Measurements from ENCODE around the gene HDGF.
"Not testable (repeated sequence)": the region's sequence is repeated elsewhere in the genome, so short reads cannot be mapped to it uniquely, and the experiment has no call there.

HDGF gene

DNA sequence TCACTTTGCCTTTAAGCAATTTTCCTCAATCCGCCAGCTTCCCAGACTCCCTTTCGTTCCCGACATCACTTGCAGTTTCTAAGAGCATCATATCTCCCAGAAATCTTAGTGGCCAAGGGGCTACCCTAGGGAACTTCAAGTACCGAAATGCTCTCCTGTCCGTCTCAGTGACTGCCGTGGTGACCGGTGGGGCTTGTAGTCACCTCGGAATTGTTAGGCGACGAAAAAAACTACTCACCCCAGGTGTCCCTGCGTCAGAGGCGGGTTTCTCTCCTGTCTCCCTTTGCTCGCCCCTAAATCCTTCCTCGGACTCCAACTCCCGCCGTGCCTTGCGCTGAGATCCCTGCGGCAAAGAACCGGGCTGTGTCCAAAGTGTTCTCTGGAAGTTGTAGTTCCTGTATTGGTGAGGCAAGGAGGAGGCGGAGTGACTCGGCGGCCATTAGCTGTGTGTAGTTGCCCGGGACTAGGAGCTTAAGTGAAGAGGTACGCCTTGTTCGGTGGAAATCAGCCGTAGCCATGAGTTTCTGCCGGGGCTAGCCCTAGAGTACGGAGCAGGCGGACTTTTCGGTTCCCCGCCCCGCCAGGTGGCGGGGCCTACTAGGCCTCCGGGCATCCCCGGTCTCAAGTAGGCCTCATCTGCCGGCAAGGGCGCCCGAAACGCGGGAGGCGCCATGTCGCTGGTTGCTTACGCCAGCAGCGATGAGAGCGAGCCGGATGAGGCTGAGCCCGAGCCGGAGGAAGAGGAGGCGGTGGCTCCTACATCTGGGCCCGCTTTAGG is 15.8 kb upstream of the HDGF start, which contains the start of gene PRCC:
Gene PRCC, plus strand, starts transcription at position 435 of the 778 bp plus-strand sequence. Its CDS starts 237 bp downstream, at position 672.
- peak; percentile 100 for DNase-seq (ENCODE audit: low read depth in 2 of 2)

GRCh38 chr1:156766298-156767100 is 15.0 kb upstream of the HDGF start:
- DNase-seq (ENCODE audit: low read depth in 2 of 2), result no peak

- DNase-seq (ENCODE audit: low read depth in 2 of 2), result no peak
Observed at GRCh38 chr1:156765666-156766065, 14.2 kb upstream of the HDGF start.

DNA sequence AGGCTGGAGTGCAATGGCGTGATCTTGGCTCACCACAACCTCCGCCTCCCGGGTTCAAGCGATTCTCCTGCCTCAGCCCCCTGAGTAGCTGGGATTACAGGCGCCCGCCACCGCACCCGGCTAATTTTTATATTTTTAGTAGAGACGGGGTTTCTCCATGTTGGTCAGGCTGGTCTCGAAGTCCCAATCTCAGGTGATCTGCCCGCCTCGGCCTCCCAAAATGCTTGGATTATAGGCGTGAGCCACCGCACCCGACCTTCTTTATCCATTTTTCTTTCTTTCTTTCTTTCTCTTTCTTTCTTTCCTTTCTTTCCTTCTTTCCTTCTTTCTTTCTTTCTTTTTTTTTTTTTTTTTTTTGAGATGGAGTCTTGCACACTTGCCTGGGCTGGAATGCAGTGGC is 13.7 kb upstream of the HDGF start:
- DNase-seq (ENCODE audit: low read depth in 2 of 2), result not testable (repeated sequence)

DNA sequence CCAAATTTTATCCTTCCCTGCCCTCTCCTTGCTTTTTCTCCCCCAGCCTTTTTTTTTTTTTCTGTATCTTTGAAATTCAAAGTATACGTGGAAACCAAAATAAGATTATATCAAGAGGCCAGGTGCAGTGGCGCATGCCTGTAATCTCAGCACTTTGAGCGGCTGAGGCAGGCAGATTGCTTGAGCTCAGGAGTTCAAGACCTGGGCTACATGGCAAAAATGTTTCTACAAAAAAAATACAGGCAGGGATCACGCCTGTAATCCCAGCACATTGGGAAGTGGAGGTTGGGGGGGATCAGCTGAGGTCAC is 9.3 kb upstream of the HDGF start:
- no peak for DNase-seq (ENCODE audit: low read depth in 2 of 2)

GRCh38 chr1:156760092-156760795 is 8.8 kb upstream of the HDGF start:
- DNase-seq (ENCODE audit: low read depth in 2 of 2), result no peak

DNA sequence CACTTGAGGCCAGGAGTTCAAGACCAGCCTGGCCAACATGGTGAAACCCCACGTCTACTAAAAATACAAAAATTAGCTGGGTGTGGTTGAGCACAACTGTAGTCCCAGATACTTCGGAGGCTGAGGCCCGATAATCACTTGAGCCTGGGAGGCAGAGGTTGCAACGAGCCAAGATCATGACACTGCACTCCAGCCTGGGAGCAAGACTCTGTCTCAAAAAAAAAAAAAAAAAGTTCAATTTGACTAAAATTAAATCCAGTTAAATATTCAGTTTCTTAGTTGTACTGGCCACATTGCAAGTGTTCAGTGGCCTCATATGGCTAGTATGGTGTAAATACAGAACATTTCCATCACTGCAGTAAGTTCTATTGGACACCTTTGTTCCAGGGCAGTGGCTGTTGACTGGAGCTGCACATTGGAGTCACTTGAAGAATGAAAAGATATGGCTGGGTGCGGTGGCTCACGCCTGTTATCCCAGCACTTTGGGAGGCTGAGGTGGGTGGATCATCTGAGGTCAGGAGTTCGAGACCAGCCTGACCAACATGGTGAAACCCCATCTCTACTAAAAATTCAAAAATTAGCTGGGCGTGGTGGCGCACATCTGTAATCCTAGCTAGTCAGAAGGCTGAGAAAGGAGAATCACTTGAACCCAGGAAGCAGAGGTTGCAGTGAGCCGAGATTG is 6.2 kb upstream of the HDGF start:
- not testable (repeated sequence) for DNase-seq (ENCODE audit: low read depth in 2 of 2)

DNA sequence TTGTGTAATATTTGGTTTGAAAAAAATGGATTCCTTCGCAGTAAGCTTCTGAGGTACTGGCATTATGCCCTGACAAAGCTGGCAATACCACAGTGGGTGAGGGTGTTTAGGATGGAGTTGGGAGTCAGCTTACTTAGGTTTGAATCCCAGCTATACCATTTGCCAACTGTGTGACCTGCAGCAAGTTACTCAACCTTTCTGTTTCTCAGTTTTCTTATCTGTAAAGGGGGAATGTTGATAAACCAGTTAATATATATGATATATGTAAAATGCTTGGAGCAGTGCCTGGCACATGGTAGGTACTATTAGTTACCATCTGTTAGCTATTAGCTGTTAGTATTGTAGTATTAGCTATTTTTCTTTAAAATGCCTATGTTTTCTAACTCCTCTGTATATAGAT is 4.9 kb upstream of the HDGF start:
- no peak for DNase-seq (ENCODE audit: low read depth in 2 of 2)

DNA sequence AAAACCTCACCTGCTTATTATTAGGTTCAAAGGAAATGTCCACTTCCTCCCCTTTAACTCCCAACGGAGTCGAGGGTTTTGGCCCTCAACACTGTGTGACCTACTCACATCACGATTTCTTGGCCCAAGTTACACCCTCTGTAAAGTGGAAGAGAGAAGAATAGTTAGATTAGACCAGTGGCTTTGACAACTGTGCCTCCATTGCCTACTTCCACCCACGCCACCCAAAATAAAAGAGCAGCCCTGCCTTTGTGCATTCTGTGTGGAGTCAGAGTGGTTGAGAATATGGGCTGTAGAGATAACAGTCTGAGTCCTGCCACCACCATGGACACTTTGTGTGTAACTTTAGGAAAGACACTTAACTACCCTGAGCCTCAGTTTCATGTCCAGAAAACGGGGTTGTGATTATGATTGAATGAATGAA is 4.1 kb upstream of the HDGF start:
- DNase-seq (ENCODE audit: low read depth in 2 of 2), result no peak

- DNase-seq (ENCODE audit: low read depth in 2 of 2), result no peak
Observed at GRCh38 chr1:156754219-156754618, 2.7 kb upstream of the HDGF start.

DNA sequence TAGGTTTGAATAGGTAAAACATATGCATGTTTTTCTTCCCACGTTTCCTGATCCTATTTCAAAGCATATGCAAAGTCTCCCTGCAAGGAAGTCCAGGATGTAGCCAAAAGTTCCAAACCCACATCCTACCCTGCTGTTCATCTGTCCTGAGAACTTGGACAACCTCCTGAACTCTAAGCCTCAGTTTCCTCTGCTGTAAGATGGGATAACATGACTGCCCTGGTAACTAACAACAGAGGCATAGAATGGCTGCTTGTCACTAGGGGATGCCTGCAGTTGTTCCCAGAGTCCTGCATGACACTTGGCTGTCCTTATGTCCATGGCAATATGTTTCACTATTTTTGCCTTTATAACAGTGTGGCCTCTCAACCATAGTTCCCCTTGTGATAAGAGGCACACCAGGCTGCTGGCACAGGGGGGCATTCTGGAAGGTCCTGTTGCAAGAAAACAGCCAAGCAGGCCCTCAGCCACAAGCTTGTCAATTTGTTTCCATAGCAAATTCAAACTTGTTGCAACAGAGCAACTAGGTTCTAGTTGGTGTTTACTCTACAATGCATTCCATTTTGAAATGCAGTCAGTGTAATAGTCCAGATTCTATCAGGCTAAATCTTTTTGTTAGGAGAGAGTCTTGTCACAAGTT is 1.5 kb upstream of the HDGF start:
- DNase-seq (ENCODE audit: low read depth in 2 of 2), result no peak

- peak; percentile 90 to 92 for DNase-seq (ENCODE audit: low read depth in 2 of 2)
Observed at GRCh38 chr1:156751757-156752481, 444 bp upstream of the HDGF start.

DNA sequence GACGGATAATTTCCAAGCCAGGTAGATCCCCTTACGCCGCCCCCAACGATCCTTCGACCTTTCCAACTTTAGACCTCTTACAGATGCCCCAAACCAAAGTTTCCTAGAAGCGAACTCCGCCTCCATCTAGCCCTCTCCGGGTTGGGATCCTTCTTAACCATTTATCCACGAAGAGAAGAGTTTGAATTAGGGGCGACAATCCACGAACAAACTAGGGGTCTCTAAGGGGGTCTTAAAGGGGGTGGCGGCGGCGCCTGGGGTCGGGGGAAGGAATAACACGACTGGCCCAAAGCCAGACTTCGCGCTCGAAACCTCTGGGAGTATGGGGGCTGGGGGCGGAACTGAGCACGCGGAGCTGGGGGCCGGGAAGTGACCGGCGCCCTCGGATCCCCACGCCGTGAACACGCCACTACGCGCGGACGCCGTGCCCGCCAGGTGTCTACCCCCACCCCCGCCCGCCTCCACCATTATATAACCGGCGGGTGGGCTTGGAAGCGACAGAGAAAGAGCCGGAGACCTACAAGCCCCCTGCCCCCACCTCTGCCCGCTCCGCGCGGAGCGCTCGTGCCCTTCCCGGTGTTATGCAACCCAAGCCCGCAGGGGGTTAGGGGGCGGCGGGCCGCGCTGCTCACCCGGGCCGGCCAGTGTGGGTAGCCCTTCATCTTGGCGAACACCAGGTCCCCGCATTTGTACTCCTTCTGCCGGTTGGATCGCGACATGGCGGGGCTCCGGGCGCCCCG is 594 bp downstream of the HDGF start:
- no peak for DNase-seq (ENCODE audit: low read depth in 2 of 2)

- DNase-seq (ENCODE audit: low read depth in 2 of 2), result no peak
Observed at GRCh38 chr1:156750191-156750672, 1.2 kb downstream of the HDGF start.

- no peak for DNase-seq (ENCODE audit: low read depth in 2 of 2)
Observed at GRCh38 chr1:156749419-156750118, 1.9 kb downstream of the HDGF start.

GRCh38 chr1:156748670-156749418 is 2.6 kb downstream of the HDGF start:
- no peak for DNase-seq (ENCODE audit: low read depth in 2 of 2)

DNA sequence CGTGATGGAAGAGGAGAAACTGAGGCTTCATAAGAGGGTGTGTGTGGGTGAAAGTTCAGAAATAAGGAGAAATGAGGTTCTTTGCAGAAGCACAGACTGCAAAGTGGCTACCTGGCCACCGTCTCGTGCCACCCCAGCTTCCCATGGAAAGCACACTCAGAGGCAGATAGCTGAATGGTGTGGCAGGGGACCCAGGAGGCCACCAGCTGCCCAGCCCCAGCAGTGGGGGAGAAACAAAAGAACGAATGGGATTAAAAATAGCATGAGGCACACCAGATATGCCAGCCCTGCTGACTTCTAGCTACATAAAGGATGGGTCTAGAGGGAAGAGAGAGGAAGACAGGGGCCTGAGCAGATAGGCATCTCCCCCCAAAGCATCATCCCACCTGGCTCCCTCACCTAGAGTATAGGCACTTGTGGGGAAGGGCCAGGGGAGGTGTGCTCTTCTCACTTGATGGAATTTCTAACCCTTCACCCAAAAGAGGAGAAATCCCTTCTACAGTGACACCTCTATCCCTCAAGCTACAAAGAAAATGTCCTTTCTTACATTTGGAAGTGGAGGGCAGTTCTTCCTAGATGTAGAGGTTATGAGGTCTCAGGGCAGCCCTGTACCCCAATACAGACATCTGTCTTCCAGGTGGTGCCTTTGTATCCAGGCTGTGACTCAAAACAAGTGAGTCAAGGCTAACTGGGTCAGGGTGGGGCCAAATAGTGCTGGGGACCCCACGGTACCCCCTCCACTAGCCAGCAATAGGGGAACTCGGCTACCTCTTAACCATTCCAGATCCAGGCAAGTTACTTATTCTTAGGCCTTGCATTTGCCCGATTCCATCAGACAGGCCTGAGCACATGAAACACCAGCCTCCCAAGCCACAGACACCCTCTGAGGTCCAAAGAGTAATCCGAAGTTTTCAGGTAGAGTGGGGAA is 3.5 kb downstream of the HDGF start:
- no peak for DNase-seq (ENCODE audit: low read depth in 2 of 2)
